Heart right ventricle (tissue), 16 donors: Measurements from ENCODE around the gene PLSCR1. TPM values are rescaled to one million over a fixed set of nuclear protein-coding genes. Genes with fewer than 3 reads are reported as not detected.

ENCODE experiments used
- ATAC-seq, 8 donors: fragments of 200-7000 bp; cut with Tn5 transposase; one replicate each; pipeline ENCODE4 v1.9.1; 2020; ENCODE audit warnings: mild to moderate bottlenecking in 8 of 8, moderate library complexity in 8 of 8, moderate number of reproducible peaks in 1 of 8
- DNase-seq, 2 donors: peaks; one replicate each; pipeline ENCODE4 v3.0.0-alpha.2; 2020
- H3K27ac ChIP-seq, 10 donors: fragments of 200-600 bp; sonication (generic) in 2 of 10; one replicate each; pipeline versions ENCODE4 v1.5.0 to v1.8.0; 2020 to 2022; ENCODE audit warnings: mild to moderate bottlenecking in 3 of 10
- H3K27me3 ChIP-seq, 7 donors: fragments of 200-600 bp; one replicate each; pipeline ENCODE4 v1.8.0; 2021 to 2022; ENCODE audit warnings: mild to moderate bottlenecking in 2 of 7
- H3K36me3 ChIP-seq, 9 donors: fragments of 200-600 bp; sonication (generic) in 1 of 9; one replicate each; pipeline versions ENCODE4 v1.5.0 to v1.8.0; 2020 to 2022; ENCODE audit warnings: mild to moderate bottlenecking in 2 of 9
- H3K4me1 ChIP-seq, 9 donors: fragments of 200-600 bp; sonication (generic) in 1 of 9; one replicate each; pipeline versions ENCODE4 v1.5.0 to v1.8.0; 2020 to 2022; ENCODE audit warnings: mild to moderate bottlenecking in 4 of 9
- H3K4me3 ChIP-seq, 10 donors: fragments of 200-600 bp; sonication (generic) in 2 of 10; one replicate each; pipeline versions ENCODE4 v1.5.0 to v1.8.0; 2020 to 2022; ENCODE audit warnings: mild to moderate bottlenecking in 7 of 10, moderate library complexity in 2 of 10
- H3K9me3 ChIP-seq, 11 donors: fragments of 200-600 bp in 10 of 11; sonication (generic) in 2 of 11; one replicate each; pipeline versions ENCODE4 v1.5.0 to v1.8.0; 2013 to 2022; ENCODE audit warnings: mild to moderate bottlenecking in 2 of 11, control low read depth in 1 of 11, moderate library complexity in 1 of 11
- WGBS, 2 donors: extraction: QIAGEN DNeasy Blood & Tissue Kit; methylation state at CpG; one replicate each; pipeline ENCODE4 v1.1.7; 2013; ENCODE audit warnings: inconsistent platforms in 1 of 2; 5-methylcytosine and 5-hydroxymethylcytosine counted together
- intact Hi-C, 10 donors: fragments of 100-400 bp; cut with DNase I; formaldehyde crosslinking; loops; one replicate each; pipeline versions ENCODE4 v1.11.1 to v1.14.2; 2022
- polyA plus RNA-seq, 2 donors: library from polyadenylated mRNA; stranded (reverse); fragments of 200-250 nt; gene quantifications; one replicate each; pipeline ENCODE4 v1.2.3, GENCODE V29; 2013
- total RNA-seq, 10 donors: library from RNA; stranded (reverse); fragmentation: NEBNext Ultra II Directional in 3 of 10; extraction: Animal tissue kit (Norgen Biotek cat#: 25700) in 3 of 10; gene quantifications; one replicate each; pipeline versions ENCODE4 v1.2.1 to v1.2.4, GENCODE V29; 2021 to 2023
- TF ChIP-seq, protein P1 (sequence below), 9 donors: fragments of 200-600 bp; sonication (generic) in 2 of 9; IDR thresholded peaks; one replicate each; pipeline versions ENCODE4 v1.5.0 to v1.8.0; 2021 to 2022; ENCODE audit warnings: antibody characterized with exemption in 9 of 9, mild to moderate bottlenecking in 5 of 9, moderate library complexity in 1 of 9
- donor health status: Arrhythmogenic right ventricular cardiomyopathy.
- donor health status: ischemic (EF 13 %, LVEDD 7.1; RV severe dilation, severe dysfunction).
- donor health status: healthy with polysubstance abuse.
- donor health status: DM: no; HTN: yes; CAD: no.
- donor health status: DM: no; HTN: no; CAD: no.
- donor health status: ischemic (EF 25% LVEDD 6.9; RV normal size, moderate dysfunction).
- donor health status: ischemic (EF 25% LVEDD 5.7; RV mildly dilated, moderate dysfunction).
- donor health status: healthy.
- donor health status: DM: yes; HTN: yes; CAD: no.
- donor health status: Ischemic cardiomyopathy.
- donor health status: ischemic (EF 35%, LVEDD 5.7; RV mildly dilated, moderate dysfunction).
- donor health status: nonischemic (EF 11% LVEDD 7.7; RV severe dilation, severe dysfunction).
- donor health status: DM: yes; HTN: yes; CAD: no.
- donor health status: PGD.
- donor health status: ischemic (EF 29% LVEDD 5.4; RV normal size, mild dysfunction).
- donor health status: nonischemic (EF 23%, LVEDD 6.1; RV moderate dilation, normal function).

Gene PLSCR1
- total and polyA plus RNA-seq, 12 donors = 11.7 to 72.6 (median 20.9) TPM

DNA sequence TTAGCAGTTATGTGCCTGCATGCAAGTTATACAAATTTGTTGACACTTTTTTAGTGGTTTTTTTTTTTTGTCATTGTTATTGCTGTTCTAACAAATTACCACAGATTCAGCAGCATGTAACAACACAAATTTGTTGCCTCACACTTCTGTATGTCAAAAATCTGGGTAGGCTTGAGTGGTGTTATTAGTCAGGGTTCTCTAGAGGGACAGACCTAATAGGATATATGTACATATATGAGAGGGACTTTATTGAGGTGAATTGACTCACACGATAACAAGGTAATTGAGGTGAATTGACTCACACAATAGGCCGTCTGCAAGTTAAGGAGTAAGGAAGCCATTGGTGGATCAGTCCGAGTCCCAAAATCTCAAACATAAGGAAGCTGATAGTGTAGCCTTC, 15.0 kb upstream of the PLSCR1 start:
- Histone ChIP-seq H3K27ac (no peak overlapping the region), H3K4me1 (peaks cover 0 to 19% (median 0%) of the 10 kb centered on the region in 9 donors), H3K4me3 (no peak overlapping the region), H3K36me3 (no peaks in the 10 kb centered on the region), H3K9me3 (no peaks in the 10 kb centered on the region), H3K27me3 (no peaks in the 10 kb centered on the region)
- intact Hi-C loops = no loop called here
- ATAC-seq (no peak), DNase-seq (no peak)
- TF ChIP-seq, protein P1, sequence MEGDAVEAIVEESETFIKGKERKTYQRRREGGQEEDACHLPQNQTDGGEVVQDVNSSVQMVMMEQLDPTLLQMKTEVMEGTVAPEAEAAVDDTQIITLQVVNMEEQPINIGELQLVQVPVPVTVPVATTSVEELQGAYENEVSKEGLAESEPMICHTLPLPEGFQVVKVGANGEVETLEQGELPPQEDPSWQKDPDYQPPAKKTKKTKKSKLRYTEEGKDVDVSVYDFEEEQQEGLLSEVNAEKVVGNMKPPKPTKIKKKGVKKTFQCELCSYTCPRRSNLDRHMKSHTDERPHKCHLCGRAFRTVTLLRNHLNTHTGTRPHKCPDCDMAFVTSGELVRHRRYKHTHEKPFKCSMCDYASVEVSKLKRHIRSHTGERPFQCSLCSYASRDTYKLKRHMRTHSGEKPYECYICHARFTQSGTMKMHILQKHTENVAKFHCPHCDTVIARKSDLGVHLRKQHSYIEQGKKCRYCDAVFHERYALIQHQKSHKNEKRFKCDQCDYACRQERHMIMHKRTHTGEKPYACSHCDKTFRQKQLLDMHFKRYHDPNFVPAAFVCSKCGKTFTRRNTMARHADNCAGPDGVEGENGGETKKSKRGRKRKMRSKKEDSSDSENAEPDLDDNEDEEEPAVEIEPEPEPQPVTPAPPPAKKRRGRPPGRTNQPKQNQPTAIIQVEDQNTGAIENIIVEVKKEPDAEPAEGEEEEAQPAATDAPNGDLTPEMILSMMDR (IDR thresholded peaks at IDR 0.05) = no peak
- 98 to 99% methylated on average over 3 of the region's 3 CpGs for WGBS, 2 donors

DNA sequence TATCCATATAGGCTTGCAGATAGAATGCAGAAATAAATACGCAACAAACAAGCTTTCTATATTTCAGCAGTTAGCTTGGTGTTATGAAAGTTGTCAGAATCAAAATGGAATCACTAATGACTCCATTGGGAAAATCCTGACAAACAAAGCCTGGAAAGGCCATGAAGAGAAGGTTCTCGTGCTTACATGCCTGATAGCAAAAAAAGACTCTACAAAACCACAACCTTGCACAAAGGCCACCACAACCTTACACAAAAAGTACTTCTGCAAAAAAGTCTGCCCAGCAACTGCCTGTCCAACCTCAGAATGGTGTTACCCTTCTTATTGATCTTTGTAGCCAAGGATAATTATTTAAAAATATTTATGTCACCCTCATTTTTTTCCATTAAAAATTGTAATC, 14.4 kb upstream of the PLSCR1 start:
- ATAC-seq (no peak), DNase-seq (no peak)
- TF ChIP-seq, protein P1 (IDR thresholded peaks at IDR 0.05) = no peak
- no peak overlapping the region for H3K4me3 ChIP-seq
- no peaks in the 10 kb centered on the region for H3K9me3 ChIP-seq
- 66 to 77% methylated on average over 2 of the region's 2 CpGs for WGBS, 2 donors
- intact Hi-C loops = no loop called here
- no peaks in the 10 kb centered on the region for H3K27me3 ChIP-seq
- no peaks in the 10 kb centered on the region for H3K36me3 ChIP-seq
- H3K4me1 ChIP-seq = peaks cover 0 to 19% (median 0%) of the 10 kb centered on the region in 9 donors
- H3K27ac ChIP-seq = no peak overlapping the region

DNA sequence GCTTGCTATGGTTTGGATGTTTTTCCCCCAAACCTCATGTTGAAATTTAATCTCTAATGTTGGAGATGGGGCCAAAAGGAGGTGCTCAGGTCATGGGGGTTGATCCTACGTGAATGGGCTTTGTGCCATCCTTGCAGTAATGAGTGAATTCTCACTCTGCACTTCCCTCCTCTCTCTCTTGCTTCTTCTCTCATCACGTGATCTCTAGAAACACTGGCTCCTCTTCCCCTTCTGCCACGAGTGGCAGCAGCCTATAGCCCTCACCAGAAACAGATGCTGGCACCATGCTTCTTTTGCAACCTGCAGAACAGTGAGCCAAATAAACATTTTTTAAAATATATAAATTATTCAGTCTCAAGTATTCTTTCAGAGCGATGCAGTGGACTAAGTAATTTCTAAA, 13.3 kb upstream of the PLSCR1 start:
- H3K4me1 ChIP-seq = peaks cover 0 to 19% (median 0%) of the 10 kb centered on the region in 9 donors
- no peak for DNase-seq
- intact Hi-C loops = no loop called here
- no peaks in the 10 kb centered on the region for H3K9me3 ChIP-seq
- TF ChIP-seq, protein P1 (IDR thresholded peaks at IDR 0.05) = no peak
- H3K27me3 ChIP-seq = no peaks in the 10 kb centered on the region
- ATAC-seq = no peak
- H3K36me3 ChIP-seq = no peaks in the 10 kb centered on the region
- H3K4me3 ChIP-seq = no peak overlapping the region
- H3K27ac ChIP-seq = no peak overlapping the region
- WGBS, 2 donors = 80 to 91% methylated on average over 4 of the region's 4 CpGs

DNA sequence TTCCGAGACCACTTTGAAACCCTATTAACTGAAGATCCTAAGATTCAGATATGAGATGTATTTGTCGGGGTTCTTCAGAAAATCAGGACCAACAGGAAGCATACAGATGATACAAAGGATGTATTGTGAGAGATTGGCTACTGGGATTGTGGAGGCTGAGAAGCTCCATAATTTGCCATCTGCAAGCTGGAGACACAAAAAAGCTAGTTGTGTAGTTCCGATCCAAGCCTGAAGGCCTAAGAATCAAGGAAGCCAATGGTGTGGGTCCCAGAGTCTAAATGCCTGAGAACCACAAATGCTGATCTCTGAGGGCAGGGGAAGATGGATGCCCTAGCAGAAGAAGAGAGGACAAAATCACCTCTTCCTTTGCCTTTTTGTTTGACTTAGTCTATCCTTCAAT, 10.9 kb upstream of the PLSCR1 start:
- ATAC-seq (no peak), DNase-seq (no peak)
- TF ChIP-seq, protein P1 (IDR thresholded peaks at IDR 0.05) = no peak
- Histone ChIP-seq H3K4me3 (no peak overlapping the region), H3K36me3 (no peaks in the 10 kb centered on the region), H3K4me1 (peaks cover 0 to 32% (median 0%) of the 10 kb centered on the region in 9 donors), H3K27ac (no peak overlapping the region), H3K27me3 (no peaks in the 10 kb centered on the region), H3K9me3 (no peaks in the 10 kb centered on the region)
- intact Hi-C loops = no loop called here
- 94 to 98% methylated on average over 3 of the region's 3 CpGs for WGBS, 2 donors
